ENCODE measurements around the gene FBXO34.

Gene FBXO34

GRCh38 chr14:55248411-55248810 is 22.8 kb upstream of the FBXO34 start:
- no peak for ATAC-seq (ENCODE audit: insufficient read depth, low read depth)
- no peak overlapping the region for H2AFZ ChIP-seq (ENCODE audit: low read depth, low read length)

GRCh38 chr14:55249423-55249822 is 21.8 kb upstream of the FBXO34 start:
- peaks cover 11% of the 10 kb centered on the region for H3K27me3 ChIP-seq (ENCODE audit: insufficient read depth, low read length, poor library complexity)
- no peaks in the 10 kb centered on the region for H3K79me2 ChIP-seq (ENCODE audit: insufficient read depth, low read length)
- no peak overlapping the region for H3K9ac ChIP-seq (ENCODE audit: low read depth, low read length)
- H3K4me1 ChIP-seq (ENCODE audit: insufficient read depth, low read length), result no peaks in the 10 kb centered on the region
- H3K4me2 ChIP-seq (ENCODE audit: insufficient read depth, low read length), result no peak overlapping the region
- H3K9me3 ChIP-seq (ENCODE audit: insufficient read depth, low read length, severe bottlenecking), result no peaks in the 10 kb centered on the region
- H4K20me1 ChIP-seq (ENCODE audit: insufficient read depth, low read length), result no peaks in the 10 kb centered on the region
- no peak for ATAC-seq (ENCODE audit: insufficient read depth, low read depth)
- H3K4me3 ChIP-seq (ENCODE audit: low read depth in 1 of 2, low read length in 2 of 2), result no peak overlapping the region
- no peaks in the 10 kb centered on the region for H3K36me3 ChIP-seq (ENCODE audit: insufficient read depth, low read length)
- H3K27ac ChIP-seq (ENCODE audit: low read length), result no peak overlapping the region
- TF ChIP-seq EZH2 (IDR thresholded peaks at IDR 0.05; ENCODE audit: borderline replicate concordance, low read depth, low read length, severe bottlenecking), result no peak
- no peak for TF ChIP-seq CTCF (IDR thresholded peaks at IDR 0.05; ENCODE audit: borderline replicate concordance, extremely low read depth, low read length, poor library complexity, severe bottlenecking)
- no peak for DNase-seq
- no peak overlapping the region for H2AFZ ChIP-seq (ENCODE audit: low read depth, low read length)

More at GRCh38 chr14:55248411-55248810, 22.8 kb upstream of the FBXO34 start:
- no peaks in the 10 kb centered on the region for H4K20me1 ChIP-seq (ENCODE audit: insufficient read depth, low read length)
- H3K4me2 ChIP-seq (ENCODE audit: insufficient read depth, low read length), result no peak overlapping the region
- H3K4me1 ChIP-seq (ENCODE audit: insufficient read depth, low read length), result no peaks in the 10 kb centered on the region
- no peaks in the 10 kb centered on the region for H3K79me2 ChIP-seq (ENCODE audit: insufficient read depth, low read length)
- no peaks in the 10 kb centered on the region for H3K36me3 ChIP-seq (ENCODE audit: insufficient read depth, low read length)
- no peak for TF ChIP-seq EZH2 (IDR thresholded peaks at IDR 0.05; ENCODE audit: borderline replicate concordance, low read depth, low read length, severe bottlenecking)
- no peak for TF ChIP-seq CTCF (IDR thresholded peaks at IDR 0.05; ENCODE audit: borderline replicate concordance, extremely low read depth, low read length, poor library complexity, severe bottlenecking)
- H3K4me3 ChIP-seq (ENCODE audit: low read depth in 1 of 2, low read length in 2 of 2), result no peak overlapping the region
- DNase-seq, result no peak
- no peaks in the 10 kb centered on the region for H3K9me3 ChIP-seq (ENCODE audit: insufficient read depth, low read length, severe bottlenecking)
- H3K27me3 ChIP-seq (ENCODE audit: insufficient read depth, low read length, poor library complexity), result peaks cover 16% of the 10 kb centered on the region
- H3K9ac ChIP-seq (ENCODE audit: low read depth, low read length), result no peak overlapping the region
- no peak overlapping the region for H3K27ac ChIP-seq (ENCODE audit: low read length)

GRCh38 chr14:55253276-55253675 is 17.9 kb upstream of the FBXO34 start:
- Histone ChIP-seq H3K4me2 (ENCODE audit: insufficient read depth, low read length) (no peak overlapping the region), H3K27me3 (ENCODE audit: insufficient read depth, low read length, poor library complexity) (peaks cover 5% of the 10 kb centered on the region), H4K20me1 (ENCODE audit: insufficient read depth, low read length) (no peaks in the 10 kb centered on the region), H3K4me1 (ENCODE audit: insufficient read depth, low read length) (no peaks in the 10 kb centered on the region), H3K79me2 (ENCODE audit: insufficient read depth, low read length) (no peaks in the 10 kb centered on the region), H3K36me3 (ENCODE audit: insufficient read depth, low read length) (no peaks in the 10 kb centered on the region), H3K4me3 (ENCODE audit: low read depth in 1 of 2, low read length in 2 of 2) (no peak overlapping the region), H2AFZ (ENCODE audit: low read depth, low read length) (no peak overlapping the region), H3K9ac (ENCODE audit: low read depth, low read length) (no peak overlapping the region), H3K27ac (ENCODE audit: low read length) (no peak overlapping the region), H3K9me3 (ENCODE audit: insufficient read depth, low read length, severe bottlenecking) (no peaks in the 10 kb centered on the region)
- ATAC-seq (ENCODE audit: insufficient read depth, low read depth), result no peak
- DNase-seq, result no peak
- TF ChIP-seq EZH2 (IDR thresholded peaks at IDR 0.05; ENCODE audit: borderline replicate concordance, low read depth, low read length, severe bottlenecking), result no peak
- no peak for TF ChIP-seq CTCF (IDR thresholded peaks at IDR 0.05; ENCODE audit: borderline replicate concordance, extremely low read depth, low read length, poor library complexity, severe bottlenecking)

DNA sequence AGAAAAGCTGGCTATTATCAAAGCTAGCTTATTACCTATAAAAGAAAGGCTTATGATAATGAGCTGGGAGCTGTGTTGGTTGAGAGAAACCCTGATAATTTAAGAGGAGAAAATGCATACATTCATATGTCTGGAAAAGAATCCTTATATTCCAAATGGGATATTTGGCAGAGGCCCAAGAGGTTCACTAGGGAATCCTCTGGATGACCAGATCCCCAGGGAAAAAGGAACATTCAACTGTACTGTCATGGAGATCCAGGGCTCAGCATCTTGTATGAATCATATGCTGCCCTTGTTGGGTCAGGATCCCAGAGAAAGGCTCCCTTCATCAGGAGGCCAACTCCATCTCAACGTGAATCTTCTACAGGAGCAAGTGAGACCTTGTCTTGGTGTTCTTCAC is 16.6 kb upstream of the FBXO34 start:
- Histone ChIP-seq H4K20me1 (ENCODE audit: insufficient read depth, low read length) (no peaks in the 10 kb centered on the region), H2AFZ (ENCODE audit: low read depth, low read length) (no peak overlapping the region), H3K4me2 (ENCODE audit: insufficient read depth, low read length) (no peak overlapping the region), H3K27me3 (ENCODE audit: insufficient read depth, low read length, poor library complexity) (peaks cover under 1% of the 10 kb centered on the region), H3K79me2 (ENCODE audit: insufficient read depth, low read length) (no peaks in the 10 kb centered on the region), H3K27ac (ENCODE audit: low read length) (no peak overlapping the region), H3K9ac (ENCODE audit: low read depth, low read length) (no peak overlapping the region), H3K4me3 (ENCODE audit: low read depth in 1 of 2, low read length in 2 of 2) (no peak overlapping the region), H3K36me3 (ENCODE audit: insufficient read depth, low read length) (no peaks in the 10 kb centered on the region), H3K9me3 (ENCODE audit: insufficient read depth, low read length, severe bottlenecking) (no peaks in the 10 kb centered on the region), H3K4me1 (ENCODE audit: insufficient read depth, low read length) (no peaks in the 10 kb centered on the region)
- no peak for TF ChIP-seq CTCF (IDR thresholded peaks at IDR 0.05; ENCODE audit: borderline replicate concordance, extremely low read depth, low read length, poor library complexity, severe bottlenecking)
- TF ChIP-seq EZH2 (IDR thresholded peaks at IDR 0.05; ENCODE audit: borderline replicate concordance, low read depth, low read length, severe bottlenecking), result no peak
- no peak for DNase-seq
- ATAC-seq (ENCODE audit: insufficient read depth, low read depth), result no peak
